Measurements from ENCODE around the gene VKORC1L1.
"Not testable (repeated sequence)": the region's sequence is repeated elsewhere in the genome, so short reads cannot be mapped to it uniquely, and the experiment has no call there.

Gene VKORC1L1

DNA sequence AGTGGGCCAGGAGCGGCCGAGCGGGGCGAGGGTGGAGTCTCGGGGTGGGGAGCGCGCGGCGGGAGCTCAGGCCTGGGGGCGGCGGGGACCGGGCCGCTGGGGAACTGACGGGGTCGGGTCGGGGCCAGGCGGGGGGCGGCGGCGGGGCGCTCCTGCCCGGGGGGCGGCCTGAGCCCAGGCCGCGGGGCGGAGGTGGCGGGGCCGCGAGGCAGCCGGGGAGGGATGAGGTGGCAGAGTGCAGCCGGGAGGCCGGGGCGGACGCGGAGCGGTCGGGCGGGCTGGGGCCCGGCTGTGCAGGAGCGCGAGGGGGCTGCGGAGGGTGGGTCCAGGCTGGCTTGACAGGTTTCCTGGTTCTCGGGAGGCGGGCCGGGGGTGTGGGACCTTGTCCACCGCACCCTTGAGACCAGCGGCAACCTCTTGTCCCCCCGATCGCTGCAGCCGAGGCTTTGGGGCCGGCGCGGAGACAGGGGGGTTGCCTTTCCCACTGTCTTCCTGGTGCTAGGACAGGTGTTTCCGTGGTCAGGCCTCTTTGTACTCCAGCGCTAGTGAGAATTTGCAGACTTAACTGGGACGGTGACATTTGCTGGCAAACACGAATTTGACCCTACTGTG is 814 bp downstream of the VKORC1L1 start:
- Histone ChIP-seq H3K4me3 (ENCODE audit: low read length, poor library complexity, severe bottlenecking) (peak overlapping the region; percentile 91), H3K79me2 (ENCODE audit: insufficient read depth, low read length) (peaks cover 42% of the 10 kb centered on the region), H3K4me2 (ENCODE audit: low read depth, low read length, poor library complexity, severe bottlenecking) (peak overlapping the region; percentile 93), H4K20me1 (ENCODE audit: insufficient read depth, low read length, poor library complexity, severe bottlenecking) (peaks cover 15% of the 10 kb centered on the region), H3K9ac (ENCODE audit: low read depth, low read length, poor library complexity, severe bottlenecking) (peak overlapping the region; percentile 77), H2AFZ (ENCODE audit: low read length) (peak overlapping the region; percentile 91; the same call in 1 of the 2 replicates)
- not testable (repeated sequence) for H3K9me2 ChIP-seq (replicated peaks; ENCODE audit: low read depth, low read length); H3F3A ChIP-seq (ENCODE audit: low read depth); H3K4me1 ChIP-seq (ENCODE audit: insufficient read depth, low read length, poor library complexity, severe bottlenecking); H3K9me3 ChIP-seq (ENCODE audit: insufficient read depth, low read depth, low read length); H3K36me3 ChIP-seq (ENCODE audit: insufficient read depth, low read length); H3K27me3 ChIP-seq (ENCODE audit: insufficient read depth, low read length, poor library complexity, severe bottlenecking)

DNA sequence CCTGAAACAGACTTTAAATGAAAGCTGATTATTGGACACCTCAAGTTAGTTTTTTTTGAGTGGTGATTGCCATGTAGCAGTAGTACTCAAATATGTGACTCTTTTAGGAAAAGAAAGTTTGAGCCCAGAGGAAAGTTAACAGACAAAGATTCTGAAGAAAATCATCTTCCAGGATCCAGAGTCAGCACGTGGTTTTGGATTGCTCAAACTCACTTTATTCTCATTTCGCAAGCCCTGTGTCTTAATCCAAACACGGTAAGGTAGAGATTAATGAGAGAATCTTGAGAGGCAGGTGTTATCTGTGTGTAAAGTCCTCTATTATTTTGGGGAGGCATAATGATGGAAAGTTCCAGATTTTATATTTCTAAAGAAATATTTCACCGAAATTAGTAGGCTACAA is 2.8 kb downstream of the VKORC1L1 start:
- H3K4me1 ChIP-seq (ENCODE audit: insufficient read depth, low read length, poor library complexity, severe bottlenecking); H3K9ac ChIP-seq (ENCODE audit: low read depth, low read length, poor library complexity, severe bottlenecking); H3K9me2 ChIP-seq (replicated peaks; ENCODE audit: low read depth, low read length); H3K36me3 ChIP-seq (ENCODE audit: insufficient read depth, low read length); H3F3A ChIP-seq (ENCODE audit: low read depth); H3K27me3 ChIP-seq (ENCODE audit: insufficient read depth, low read length, poor library complexity, severe bottlenecking); H2AFZ ChIP-seq (ENCODE audit: low read length); H3K9me3 ChIP-seq (ENCODE audit: insufficient read depth, low read depth, low read length): not testable (repeated sequence)
- peak overlapping the region; percentile 28 for H3K4me2 ChIP-seq (ENCODE audit: low read depth, low read length, poor library complexity, severe bottlenecking)
- peak overlapping the region; percentile 4 for H3K4me3 ChIP-seq (ENCODE audit: low read length, poor library complexity, severe bottlenecking)
- peaks cover 22% of the 10 kb centered on the region for H4K20me1 ChIP-seq (ENCODE audit: insufficient read depth, low read length, poor library complexity, severe bottlenecking)
- peaks cover 58% of the 10 kb centered on the region for H3K79me2 ChIP-seq (ENCODE audit: insufficient read depth, low read length)

DNA sequence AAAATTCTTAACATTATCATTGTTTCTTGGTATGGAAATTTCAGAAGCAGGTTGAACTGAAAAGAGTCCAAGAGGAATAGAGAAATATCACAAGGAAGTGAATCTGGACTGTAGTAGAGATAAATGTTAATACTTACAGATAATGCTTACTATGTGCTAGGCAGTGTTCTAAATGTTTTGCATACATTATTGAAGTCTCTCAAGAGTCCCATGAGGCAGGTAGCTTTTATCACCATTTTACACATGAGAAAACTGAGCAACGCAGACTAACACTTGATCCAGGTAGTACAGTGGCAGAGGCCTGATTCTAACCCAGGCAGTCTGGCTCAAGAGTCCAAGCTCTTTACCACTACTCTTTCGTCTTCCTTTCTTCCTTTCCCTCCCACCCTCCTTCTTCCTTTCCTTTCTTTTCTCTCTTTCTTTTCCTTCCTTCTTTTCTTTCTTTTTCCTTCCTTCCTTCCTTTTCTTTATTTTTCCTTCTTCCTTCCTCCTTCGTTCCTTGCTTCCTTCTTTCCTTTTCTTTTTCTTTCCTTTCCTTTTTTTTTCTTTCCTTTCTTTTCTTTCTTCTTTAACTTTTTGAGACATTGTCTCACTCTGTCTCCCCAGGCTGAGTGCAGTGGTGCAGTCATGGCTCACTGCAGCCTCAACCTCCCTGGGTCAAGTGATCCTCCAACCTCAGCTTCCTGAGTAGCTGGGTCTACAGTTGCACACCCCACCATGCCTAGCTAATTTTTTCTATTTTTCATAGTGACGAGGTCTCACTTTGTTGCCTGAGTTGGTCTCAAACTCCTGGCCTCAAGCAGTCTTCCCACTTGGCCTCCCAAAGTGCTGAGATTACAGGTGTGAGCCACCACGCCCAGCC is 6.6 kb downstream of the VKORC1L1 start:
- H2AFZ ChIP-seq (ENCODE audit: low read length); H3K36me3 ChIP-seq (ENCODE audit: insufficient read depth, low read length); H3K9ac ChIP-seq (ENCODE audit: low read depth, low read length, poor library complexity, severe bottlenecking); H3K4me1 ChIP-seq (ENCODE audit: insufficient read depth, low read length, poor library complexity, severe bottlenecking); H3F3A ChIP-seq (ENCODE audit: low read depth); H3K9me3 ChIP-seq (ENCODE audit: insufficient read depth, low read depth, low read length); H3K4me3 ChIP-seq (ENCODE audit: low read length, poor library complexity, severe bottlenecking); H3K9me2 ChIP-seq (replicated peaks; ENCODE audit: low read depth, low read length); H3K27me3 ChIP-seq (ENCODE audit: insufficient read depth, low read length, poor library complexity, severe bottlenecking): not testable (repeated sequence)
- H3K79me2 ChIP-seq (ENCODE audit: insufficient read depth, low read length) = peaks cover 60% of the 10 kb centered on the region
- peaks cover 14% of the 10 kb centered on the region for H4K20me1 ChIP-seq (ENCODE audit: insufficient read depth, low read length, poor library complexity, severe bottlenecking)
- H3K4me2 ChIP-seq (ENCODE audit: low read depth, low read length, poor library complexity, severe bottlenecking) = peak overlapping the region; percentile 20

DNA sequence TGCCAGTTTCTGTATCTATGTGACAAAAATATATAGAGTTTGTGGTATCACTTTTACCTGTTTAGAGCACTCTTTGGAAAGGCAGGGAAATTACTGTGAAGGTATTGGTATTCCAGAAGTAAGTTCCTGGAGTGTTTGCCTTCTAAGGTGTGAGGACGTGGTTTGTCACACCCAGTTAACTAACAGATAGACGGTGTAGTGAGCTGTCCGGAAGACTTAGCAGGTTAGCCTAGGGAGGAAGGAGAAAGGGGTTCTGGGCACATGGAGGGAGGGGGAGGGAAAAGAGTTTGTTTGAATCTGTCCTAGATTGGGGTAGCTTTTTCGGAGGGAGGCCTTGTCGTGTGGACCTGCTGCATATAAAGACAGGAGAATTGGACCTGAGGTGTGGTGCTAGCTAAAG is 7.4 kb downstream of the VKORC1L1 start:
- H3K9me2 ChIP-seq (replicated peaks; ENCODE audit: low read depth, low read length); H3K4me2 ChIP-seq (ENCODE audit: low read depth, low read length, poor library complexity, severe bottlenecking); H3K27me3 ChIP-seq (ENCODE audit: insufficient read depth, low read length, poor library complexity, severe bottlenecking); H4K20me1 ChIP-seq (ENCODE audit: insufficient read depth, low read length, poor library complexity, severe bottlenecking); H3F3A ChIP-seq (ENCODE audit: low read depth); H3K4me1 ChIP-seq (ENCODE audit: insufficient read depth, low read length, poor library complexity, severe bottlenecking); H3K4me3 ChIP-seq (ENCODE audit: low read length, poor library complexity, severe bottlenecking); H3K9me3 ChIP-seq (ENCODE audit: insufficient read depth, low read depth, low read length); H3K36me3 ChIP-seq (ENCODE audit: insufficient read depth, low read length); H3K9ac ChIP-seq (ENCODE audit: low read depth, low read length, poor library complexity, severe bottlenecking); H2AFZ ChIP-seq (ENCODE audit: low read length): not testable (repeated sequence)
- peaks cover 52% of the 10 kb centered on the region for H3K79me2 ChIP-seq (ENCODE audit: insufficient read depth, low read length)

DNA sequence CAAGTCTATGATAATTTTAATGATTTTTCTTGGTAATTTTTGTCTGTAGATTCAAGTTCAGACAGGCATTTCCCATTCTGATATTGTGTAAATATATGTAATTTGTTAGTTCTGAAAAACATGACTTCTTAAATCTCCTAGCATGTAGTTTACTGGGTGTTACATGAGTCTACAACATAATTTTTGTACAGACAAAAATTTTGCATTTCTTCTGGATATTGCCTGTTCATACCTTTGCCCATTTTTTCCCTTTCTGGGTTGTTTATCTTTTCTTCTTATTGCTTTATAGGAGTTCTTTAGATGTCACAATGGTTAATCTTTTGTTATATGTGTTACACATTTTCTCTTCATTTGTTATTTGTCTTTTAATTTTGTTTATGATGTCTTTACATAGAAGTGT is 12.1 kb downstream of the VKORC1L1 start:
- H3K9me3 ChIP-seq (ENCODE audit: insufficient read depth, low read depth, low read length); H3K27me3 ChIP-seq (ENCODE audit: insufficient read depth, low read length, poor library complexity, severe bottlenecking); H3K4me1 ChIP-seq (ENCODE audit: insufficient read depth, low read length, poor library complexity, severe bottlenecking); H3F3A ChIP-seq (ENCODE audit: low read depth); H4K20me1 ChIP-seq (ENCODE audit: insufficient read depth, low read length, poor library complexity, severe bottlenecking); H3K9ac ChIP-seq (ENCODE audit: low read depth, low read length, poor library complexity, severe bottlenecking); H3K4me3 ChIP-seq (ENCODE audit: low read length, poor library complexity, severe bottlenecking); H3K4me2 ChIP-seq (ENCODE audit: low read depth, low read length, poor library complexity, severe bottlenecking); H3K9me2 ChIP-seq (replicated peaks; ENCODE audit: low read depth, low read length); H3K36me3 ChIP-seq (ENCODE audit: insufficient read depth, low read length); H2AFZ ChIP-seq (ENCODE audit: low read length): not testable (repeated sequence)
- H3K79me2 ChIP-seq (ENCODE audit: insufficient read depth, low read length) = peaks cover 32% of the 10 kb centered on the region

DNA sequence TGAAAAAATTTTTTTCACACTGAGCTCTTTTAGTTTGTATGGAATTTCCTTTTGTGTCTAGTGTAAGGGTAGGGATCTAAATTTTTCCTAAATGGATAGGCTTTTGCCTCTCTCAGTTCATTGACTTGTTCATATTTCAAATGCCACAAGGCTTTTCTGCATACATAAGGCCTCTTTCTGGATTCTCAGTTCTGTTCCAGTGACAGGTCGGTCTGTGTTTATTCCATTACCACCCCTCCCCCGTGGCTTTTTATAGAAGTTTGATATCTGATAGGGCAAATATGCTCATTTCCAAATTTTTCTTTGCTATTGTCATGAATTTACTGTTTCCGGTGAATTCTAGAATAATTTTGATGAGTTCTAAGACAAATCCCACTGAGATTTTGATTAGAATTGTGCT is 12.7 kb downstream of the VKORC1L1 start:
- H3K4me1 ChIP-seq (ENCODE audit: insufficient read depth, low read length, poor library complexity, severe bottlenecking); H3F3A ChIP-seq (ENCODE audit: low read depth); H3K9ac ChIP-seq (ENCODE audit: low read depth, low read length, poor library complexity, severe bottlenecking); H3K36me3 ChIP-seq (ENCODE audit: insufficient read depth, low read length); H3K4me3 ChIP-seq (ENCODE audit: low read length, poor library complexity, severe bottlenecking); H3K27me3 ChIP-seq (ENCODE audit: insufficient read depth, low read length, poor library complexity, severe bottlenecking); H2AFZ ChIP-seq (ENCODE audit: low read length); H3K4me2 ChIP-seq (ENCODE audit: low read depth, low read length, poor library complexity, severe bottlenecking); H3K9me3 ChIP-seq (ENCODE audit: insufficient read depth, low read depth, low read length); H3K9me2 ChIP-seq (replicated peaks; ENCODE audit: low read depth, low read length); H4K20me1 ChIP-seq (ENCODE audit: insufficient read depth, low read length, poor library complexity, severe bottlenecking): not testable (repeated sequence)
- peaks cover 26% of the 10 kb centered on the region for H3K79me2 ChIP-seq (ENCODE audit: insufficient read depth, low read length)

DNA sequence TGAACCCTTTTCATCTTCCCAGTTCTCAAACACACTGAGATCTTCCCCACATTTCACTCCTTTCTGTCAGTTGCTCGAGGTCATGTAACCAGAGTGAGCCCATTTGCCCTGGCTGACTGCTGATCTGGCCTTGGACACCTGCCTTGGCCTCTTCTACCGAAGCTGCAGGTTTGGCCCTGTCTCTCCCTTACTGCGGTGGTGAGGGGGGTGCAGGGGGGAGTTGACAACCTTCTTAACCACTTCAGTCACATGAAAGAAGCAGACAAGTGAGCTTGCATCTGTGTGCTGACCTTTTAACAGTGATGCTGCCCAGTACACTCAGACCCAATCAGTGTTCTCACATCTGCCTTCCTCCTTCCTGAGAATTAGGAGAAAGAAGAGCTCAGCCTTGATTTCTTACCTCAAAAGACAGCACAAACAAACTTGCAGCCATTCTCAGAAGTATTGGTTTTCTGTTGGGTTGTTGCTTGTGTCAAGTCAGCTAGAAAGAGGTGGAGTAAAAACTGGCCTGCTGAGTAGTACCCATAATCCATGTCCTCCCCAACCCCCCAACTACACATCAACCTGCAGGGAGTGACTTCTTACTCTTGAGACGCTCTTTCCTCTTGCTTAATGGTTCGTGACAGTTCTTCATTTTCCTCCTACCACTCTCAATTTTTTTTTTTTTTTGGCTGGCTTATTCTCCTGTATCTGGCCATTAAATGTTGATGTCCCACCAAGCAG is 15.7 kb downstream of the VKORC1L1 start:
- H3K79me2 ChIP-seq (ENCODE audit: insufficient read depth, low read length) = peaks cover 34% of the 10 kb centered on the region
- not testable (repeated sequence) for H3K27me3 ChIP-seq (ENCODE audit: insufficient read depth, low read length, poor library complexity, severe bottlenecking); H3K4me3 ChIP-seq (ENCODE audit: low read length, poor library complexity, severe bottlenecking); H3K9me2 ChIP-seq (replicated peaks; ENCODE audit: low read depth, low read length); H3K4me1 ChIP-seq (ENCODE audit: insufficient read depth, low read length, poor library complexity, severe bottlenecking); H3K4me2 ChIP-seq (ENCODE audit: low read depth, low read length, poor library complexity, severe bottlenecking); H3F3A ChIP-seq (ENCODE audit: low read depth); H3K9ac ChIP-seq (ENCODE audit: low read depth, low read length, poor library complexity, severe bottlenecking); H2AFZ ChIP-seq (ENCODE audit: low read length); H4K20me1 ChIP-seq (ENCODE audit: insufficient read depth, low read length, poor library complexity, severe bottlenecking); H3K9me3 ChIP-seq (ENCODE audit: insufficient read depth, low read depth, low read length)
- peaks cover 22% of the 10 kb centered on the region; the same call in 1 of the 2 replicates for H3K36me3 ChIP-seq (ENCODE audit: insufficient read depth, low read length)
